ENCODE measurements around the gene SLC39A10.

SLC39A10 gene

GRCh38 chr2:195722075-195722474 lies 65.0 kb downstream of the SLC39A10 start:
- no peaks in the 10 kb centered on the region for H3K4me1 ChIP-seq (ENCODE audit: low read length)
- no peaks in the 10 kb centered on the region for H3K27me3 ChIP-seq (ENCODE audit: low read depth, low read length)
- no peak overlapping the region for H3K9ac ChIP-seq (ENCODE audit: low read length)
- H3K9me3 ChIP-seq (ENCODE audit: insufficient read depth, low read length) = no peaks in the 10 kb centered on the region
- TF ChIP-seq, protein P1, sequence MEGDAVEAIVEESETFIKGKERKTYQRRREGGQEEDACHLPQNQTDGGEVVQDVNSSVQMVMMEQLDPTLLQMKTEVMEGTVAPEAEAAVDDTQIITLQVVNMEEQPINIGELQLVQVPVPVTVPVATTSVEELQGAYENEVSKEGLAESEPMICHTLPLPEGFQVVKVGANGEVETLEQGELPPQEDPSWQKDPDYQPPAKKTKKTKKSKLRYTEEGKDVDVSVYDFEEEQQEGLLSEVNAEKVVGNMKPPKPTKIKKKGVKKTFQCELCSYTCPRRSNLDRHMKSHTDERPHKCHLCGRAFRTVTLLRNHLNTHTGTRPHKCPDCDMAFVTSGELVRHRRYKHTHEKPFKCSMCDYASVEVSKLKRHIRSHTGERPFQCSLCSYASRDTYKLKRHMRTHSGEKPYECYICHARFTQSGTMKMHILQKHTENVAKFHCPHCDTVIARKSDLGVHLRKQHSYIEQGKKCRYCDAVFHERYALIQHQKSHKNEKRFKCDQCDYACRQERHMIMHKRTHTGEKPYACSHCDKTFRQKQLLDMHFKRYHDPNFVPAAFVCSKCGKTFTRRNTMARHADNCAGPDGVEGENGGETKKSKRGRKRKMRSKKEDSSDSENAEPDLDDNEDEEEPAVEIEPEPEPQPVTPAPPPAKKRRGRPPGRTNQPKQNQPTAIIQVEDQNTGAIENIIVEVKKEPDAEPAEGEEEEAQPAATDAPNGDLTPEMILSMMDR (IDR thresholded peaks at IDR 0.05; ENCODE audit: low read depth, low read length) = no peak
- no peak for TF ChIP-seq EZH2phosphoT487 (IDR thresholded peaks at IDR 0.05; ENCODE audit: low read depth)
- peaks cover 6% of the 10 kb centered on the region for H3K36me3 ChIP-seq (replicated peaks; ENCODE audit: low read depth, low read length)
- no peak overlapping the region for H3K27ac ChIP-seq (ENCODE audit: low read length)
- H3K4me3 ChIP-seq (ENCODE audit: low read length) = no peak overlapping the region
- no peaks in the 10 kb centered on the region for H3K79me2 ChIP-seq (ENCODE audit: low read length)
- H2AFZ ChIP-seq (ENCODE audit: low read depth, low read length) = no peak overlapping the region
- no peak overlapping the region for H3K4me2 ChIP-seq (ENCODE audit: low read length)
- H4K20me1 ChIP-seq (ENCODE audit: insufficient read depth, low read length) = no peaks in the 10 kb centered on the region

DNA sequence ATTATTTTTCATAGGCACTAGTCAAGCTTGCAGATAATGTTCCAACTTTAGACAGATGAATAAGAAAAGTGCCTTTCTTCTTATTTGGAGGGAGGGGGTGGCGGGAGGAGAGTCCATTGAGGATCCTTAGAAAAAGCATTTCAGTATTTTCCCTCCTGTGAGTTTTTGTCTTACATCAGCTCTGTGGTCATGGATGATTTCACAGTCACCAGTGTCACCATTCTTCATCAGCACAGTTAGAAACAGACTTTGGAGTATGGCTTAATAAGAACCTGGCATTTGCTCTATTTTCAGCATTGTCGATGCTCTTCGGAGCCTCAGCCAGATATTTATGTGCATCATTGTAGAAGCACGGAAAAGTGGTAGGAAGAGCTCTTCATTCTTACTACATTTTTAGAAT lies 70.1 kb downstream of the SLC39A10 start:
- Histone ChIP-seq H3K4me1 (ENCODE audit: low read length) (no peaks in the 10 kb centered on the region), H3K27ac (ENCODE audit: low read length) (no peak overlapping the region), H3K9ac (ENCODE audit: low read length) (no peak overlapping the region), H3K9me3 (ENCODE audit: insufficient read depth, low read length) (no peaks in the 10 kb centered on the region), H3K27me3 (ENCODE audit: low read depth, low read length) (no peaks in the 10 kb centered on the region), H3K36me3 (replicated peaks; ENCODE audit: low read depth, low read length) (peaks cover 10% of the 10 kb centered on the region), H3K79me2 (ENCODE audit: low read length) (no peaks in the 10 kb centered on the region), H3K4me3 (ENCODE audit: low read length) (no peak overlapping the region), H3K4me2 (ENCODE audit: low read length) (no peak overlapping the region), H4K20me1 (ENCODE audit: insufficient read depth, low read length) (no peaks in the 10 kb centered on the region), H2AFZ (ENCODE audit: low read depth, low read length) (no peak overlapping the region)
- TF ChIP-seq, protein P1 (IDR thresholded peaks at IDR 0.05; ENCODE audit: low read depth, low read length) = no peak
- no peak for TF ChIP-seq EZH2phosphoT487 (IDR thresholded peaks at IDR 0.05; ENCODE audit: low read depth)

- Histone ChIP-seq H4K20me1 (ENCODE audit: insufficient read depth, low read length) (no peaks in the 10 kb centered on the region), H2AFZ (ENCODE audit: low read depth, low read length) (no peak overlapping the region), H3K9me3 (ENCODE audit: insufficient read depth, low read length) (no peaks in the 10 kb centered on the region), H3K27ac (ENCODE audit: low read length) (no peak overlapping the region), H3K4me3 (ENCODE audit: low read length) (no peak overlapping the region), H3K27me3 (ENCODE audit: low read depth, low read length) (no peaks in the 10 kb centered on the region), H3K9ac (ENCODE audit: low read length) (no peak overlapping the region), H3K4me2 (ENCODE audit: low read length) (no peak overlapping the region), H3K36me3 (replicated peaks; ENCODE audit: low read depth, low read length) (peaks cover 8% of the 10 kb centered on the region), H3K79me2 (ENCODE audit: low read length) (no peaks in the 10 kb centered on the region), H3K4me1 (ENCODE audit: low read length) (no peaks in the 10 kb centered on the region)
- TF ChIP-seq, protein P1 (IDR thresholded peaks at IDR 0.05; ENCODE audit: low read depth, low read length) = no peak
- TF ChIP-seq EZH2phosphoT487 (IDR thresholded peaks at IDR 0.05; ENCODE audit: low read depth) = no peak
These were observed 73.9 kb downstream of the SLC39A10 start for GRCh38 chr2:195730912-195731311.

DNA sequence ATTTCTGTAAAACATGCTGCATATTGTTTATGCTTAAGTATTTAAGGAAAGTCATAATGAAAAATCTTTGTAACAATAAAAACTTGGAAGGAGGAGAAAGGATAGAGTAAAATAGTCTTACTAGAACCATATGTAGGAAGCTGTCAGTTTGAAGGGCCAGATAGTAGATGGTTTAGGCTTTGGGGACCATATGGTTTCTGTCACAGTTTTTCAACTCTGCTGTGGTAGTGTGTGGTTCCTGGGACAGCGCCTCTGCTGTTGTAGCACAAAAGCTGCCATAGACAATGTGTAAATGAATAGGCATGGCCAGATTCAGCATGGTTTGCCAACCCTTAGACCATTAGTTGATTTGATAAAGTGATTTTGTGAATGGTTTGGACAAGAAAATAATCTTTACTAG lies 75.5 kb downstream of the SLC39A10 start:
- Histone ChIP-seq H3K9ac (ENCODE audit: low read length) (no peak overlapping the region), H3K36me3 (replicated peaks; ENCODE audit: low read depth, low read length) (peaks cover 8% of the 10 kb centered on the region), H3K27ac (ENCODE audit: low read length) (no peak overlapping the region), H3K27me3 (ENCODE audit: low read depth, low read length) (no peaks in the 10 kb centered on the region), H3K79me2 (ENCODE audit: low read length) (no peaks in the 10 kb centered on the region), H2AFZ (ENCODE audit: low read depth, low read length) (no peak overlapping the region), H3K4me3 (ENCODE audit: low read length) (no peak overlapping the region), H3K4me2 (ENCODE audit: low read length) (no peak overlapping the region), H3K4me1 (ENCODE audit: low read length) (no peaks in the 10 kb centered on the region), H3K9me3 (ENCODE audit: insufficient read depth, low read length) (no peaks in the 10 kb centered on the region), H4K20me1 (ENCODE audit: insufficient read depth, low read length) (no peaks in the 10 kb centered on the region)
- TF ChIP-seq, protein P1 (IDR thresholded peaks at IDR 0.05; ENCODE audit: low read depth, low read length) = no peak
- TF ChIP-seq EZH2phosphoT487 (IDR thresholded peaks at IDR 0.05; ENCODE audit: low read depth) = no peak

Data from OCI-LY3 (cell line).